GM19324 (cell line): ENCODE results near the gene TANGO6.

Experiments
- ATAC-seq: cut with Tn5 transposase; IDR thresholded peaks from one replicate; pipeline ENCODE4 v1.9.1; 2021; ENCODE audit warnings: mild to moderate bottlenecking, moderate library complexity; ENCODE audit not compliant: unreplicated experiment, low FRiP score

Gene TANGO6

GRCh38 chr16:69084289-69084688 is 241.0 kb downstream of the TANGO6 start:
- ATAC-seq, result no peak

- ATAC-seq, result no peak
Measured at GRCh38 chr16:69085032-69085695, 241.8 kb downstream of the TANGO6 start.

- no peak for ATAC-seq
Measured at GRCh38 chr16:69087161-69087581, 243.8 kb downstream of the TANGO6 start.

- no peak for ATAC-seq
Measured at GRCh38 chr16:69088684-69089083, 245.4 kb downstream of the TANGO6 start.

GRCh38 chr16:69089091-69089910 is 246.0 kb downstream of the TANGO6 start:
- ATAC-seq, result peak; percentile 54

GRCh38 chr16:69093974-69094373 is 250.6 kb downstream of the TANGO6 start:
- ATAC-seq, result no peak

GRCh38 chr16:69094501-69094900 is 251.2 kb downstream of the TANGO6 start:
- ATAC-seq, result no peak

GRCh38 chr16:69095193-69095592 is 251.9 kb downstream of the TANGO6 start:
- no peak for ATAC-seq

- no peak for ATAC-seq
Measured at GRCh38 chr16:69100071-69100691, 256.9 kb downstream of the TANGO6 start.

GRCh38 chr16:69105501-69106361 is 262.4 kb downstream of the TANGO6 start, which contains the start of gene HAS3:
Gene HAS3 (plus strand): TSS chr16:69105653. CDS start chr16:69109396, 3,743 bp downstream.
- ATAC-seq, result no peak

GRCh38 chr16:69106491-69107315 is 263.4 kb downstream of the TANGO6 start:
- no peak for ATAC-seq

GRCh38 chr16:69107316-69107962 is 264.1 kb downstream of the TANGO6 start:
- no peak for ATAC-seq

- no peak for ATAC-seq
Measured at GRCh38 chr16:69108064-69108904, 265.0 kb downstream of the TANGO6 start.

GRCh38 chr16:69108905-69109252 is 265.5 kb downstream of the TANGO6 start:
- no peak for ATAC-seq

- ATAC-seq, result no peak
Measured at GRCh38 chr16:69109486-69110270, 266.3 kb downstream of the TANGO6 start.

GRCh38 chr16:69110406-69110805 is 267.1 kb downstream of the TANGO6 start:
- no peak for ATAC-seq

- ATAC-seq, result no peak
Measured at GRCh38 chr16:69111216-69111875, 268.0 kb downstream of the TANGO6 start.
